AG04450 (cell line): ENCODE data around the gene COPS3. TPM values are rescaled to one million over a fixed set of nuclear protein-coding genes. Genes with fewer than 3 reads are reported as not detected.

Experiments
- CTCF ChIA-PET: fragments of 300-600, 350-600 bp; formaldehyde crosslinking; extraction: SDS; loops from one replicate; lab custom pipeline; 2022; ENCODE audit warnings: antibody characterized with exemption, inconsistent platforms; lab: Charles Lee
- POLR2A ChIA-PET: fragments of 350-600 bp; formaldehyde crosslinking; extraction: SDS; loops from one replicate; lab custom pipeline; 2021; ENCODE audit warnings: antibody characterized with exemption, inconsistent platforms; lab: Yijun Ruan, JAX
- DNase-seq: peaks from one replicate; pipeline ENCODE4 v3.0.0-alpha.2; 2011; ENCODE audit warnings: low read depth, low spot score
- H3K27ac ChIP-seq: one replicate; pipeline ENCODE4 v1.5.1; 2012; ENCODE audit warnings: low read depth, low read length, control low read depth
- H3K27me3 ChIP-seq: one replicate; pipeline ENCODE4 v1.6.0; 2012; ENCODE audit warnings: low read length; ENCODE audit not compliant: control insufficient read depth, insufficient read depth
- H3K4me3 ChIP-seq: 2 replicates; pipeline ENCODE4 v1.5.1; 2011; ENCODE audit warnings: mild to moderate bottlenecking, low read depth, low read length, control low read depth
- H3K9me3 ChIP-seq: 2 replicates; pipeline ENCODE4 v1.5.1; 2012; ENCODE audit warnings: low read length; ENCODE audit not compliant: control insufficient read depth, insufficient read depth
- polyA plus RNA-seq: library from polyadenylated mRNA; depleted of rRNA; stranded (reverse); fragments of >200 nt; gene quantifications from 2 replicates; pipeline ENCODE4 v1.2.3, GENCODE V29; 2011
- TF ChIP-seq, protein P1 (sequence below): IDR thresholded peaks from 2 replicates; pipeline ENCODE4 v1.5.1; 2011; ENCODE audit warnings: low read depth, low read length, control low read depth, inconsistent platforms

The COPS3 gene
- polyA plus RNA-seq, 1 experiment: 91.2 TPM

DNA sequence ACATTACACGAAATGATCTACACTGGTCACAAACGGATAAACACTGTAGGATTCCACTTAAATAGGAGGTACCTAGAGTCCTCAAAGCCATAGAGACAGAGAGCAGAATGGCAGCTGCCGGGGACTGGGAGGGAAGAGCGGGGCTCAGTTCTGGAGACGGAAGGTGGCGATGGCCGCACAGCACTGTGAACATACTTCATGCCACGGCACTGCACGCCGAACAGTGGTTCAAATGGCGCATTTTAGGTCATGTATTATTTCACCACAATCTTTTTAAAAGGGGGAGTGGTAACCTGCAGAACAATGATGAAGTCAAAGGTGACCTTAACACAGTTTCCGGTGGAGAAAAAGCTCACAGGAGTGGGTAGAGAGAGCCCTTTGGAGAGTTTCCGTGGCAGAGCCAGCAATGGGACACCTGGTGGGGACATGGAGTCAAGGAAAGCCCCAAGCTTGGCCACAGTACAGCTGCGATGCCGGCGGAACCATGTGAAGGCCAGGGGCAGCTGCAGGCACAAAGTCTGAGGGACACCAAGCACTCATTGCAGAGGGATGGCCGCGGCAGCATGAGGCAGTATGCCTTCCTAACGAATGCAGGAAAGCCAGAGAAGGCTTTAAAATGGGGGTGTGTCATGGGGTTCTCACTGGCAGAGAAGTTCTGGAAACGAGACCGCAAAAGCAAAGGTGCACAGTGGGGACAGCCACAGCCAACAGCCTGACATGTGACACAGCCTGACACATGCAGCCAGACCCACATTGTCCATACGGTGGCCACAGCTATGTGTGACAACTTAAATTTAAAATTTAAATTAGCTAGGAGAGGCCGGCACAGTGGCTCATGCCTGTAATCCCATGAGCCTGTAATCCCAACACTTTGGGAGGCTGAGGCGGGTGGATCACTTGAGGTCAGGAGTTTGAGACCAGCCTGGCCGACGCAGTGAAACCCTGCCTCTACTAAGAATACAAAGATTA lies 51.3 kb downstream of the COPS3 start:
- no peak for DNase-seq
- H3K9me3 ChIP-seq: no peaks in the 10 kb centered on the region
- CTCF ChIA-PET: interaction anchor here (0.7 kb wide), 1 partner anchor 109 kb away, joined by 5 read pairs; no protein-coding TSS in a partner anchor
- no peak overlapping the region for H3K27ac ChIP-seq
- H3K27me3 ChIP-seq: no peaks in the 10 kb centered on the region
- POLR2A ChIA-PET: no interaction called here
- H3K4me3 ChIP-seq: no peak overlapping the region
- TF ChIP-seq, protein P1, sequence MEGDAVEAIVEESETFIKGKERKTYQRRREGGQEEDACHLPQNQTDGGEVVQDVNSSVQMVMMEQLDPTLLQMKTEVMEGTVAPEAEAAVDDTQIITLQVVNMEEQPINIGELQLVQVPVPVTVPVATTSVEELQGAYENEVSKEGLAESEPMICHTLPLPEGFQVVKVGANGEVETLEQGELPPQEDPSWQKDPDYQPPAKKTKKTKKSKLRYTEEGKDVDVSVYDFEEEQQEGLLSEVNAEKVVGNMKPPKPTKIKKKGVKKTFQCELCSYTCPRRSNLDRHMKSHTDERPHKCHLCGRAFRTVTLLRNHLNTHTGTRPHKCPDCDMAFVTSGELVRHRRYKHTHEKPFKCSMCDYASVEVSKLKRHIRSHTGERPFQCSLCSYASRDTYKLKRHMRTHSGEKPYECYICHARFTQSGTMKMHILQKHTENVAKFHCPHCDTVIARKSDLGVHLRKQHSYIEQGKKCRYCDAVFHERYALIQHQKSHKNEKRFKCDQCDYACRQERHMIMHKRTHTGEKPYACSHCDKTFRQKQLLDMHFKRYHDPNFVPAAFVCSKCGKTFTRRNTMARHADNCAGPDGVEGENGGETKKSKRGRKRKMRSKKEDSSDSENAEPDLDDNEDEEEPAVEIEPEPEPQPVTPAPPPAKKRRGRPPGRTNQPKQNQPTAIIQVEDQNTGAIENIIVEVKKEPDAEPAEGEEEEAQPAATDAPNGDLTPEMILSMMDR: no peak

DNA sequence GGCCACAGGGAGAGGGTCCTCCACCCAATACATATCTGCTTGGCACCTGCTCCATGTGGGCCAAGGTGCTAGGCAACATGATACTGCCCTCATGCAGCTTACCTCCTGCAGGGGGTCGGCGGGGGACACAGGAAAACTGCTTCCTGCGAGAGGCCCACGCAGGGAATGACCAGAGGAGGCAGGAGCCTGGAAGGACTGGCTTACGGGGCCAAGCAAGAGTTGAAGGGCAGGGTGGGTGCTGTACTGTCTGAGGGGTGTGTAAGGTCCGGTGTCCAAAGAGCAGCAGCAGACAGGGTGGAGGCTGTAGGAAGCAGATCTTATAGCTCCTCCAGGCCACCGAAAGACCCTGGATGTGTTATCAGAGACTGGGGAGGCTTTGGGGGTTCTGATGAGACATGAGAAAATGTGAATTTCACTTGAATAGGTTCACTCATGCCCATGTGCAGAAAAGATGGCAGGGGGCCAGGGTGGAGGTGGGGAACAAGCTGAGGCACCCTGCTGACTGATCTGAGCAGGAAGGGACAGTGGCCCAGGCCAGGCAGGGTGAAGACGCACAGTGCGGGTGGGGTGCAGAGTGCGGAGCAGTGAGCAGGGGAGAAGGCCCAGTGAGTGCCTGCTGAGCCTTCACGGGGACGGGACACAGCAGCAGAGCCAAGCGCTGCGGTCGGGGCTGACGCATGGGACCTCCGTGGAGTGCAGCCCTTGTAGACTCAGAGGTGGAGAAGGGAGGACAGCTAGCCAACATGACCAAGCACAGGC lies 52.3 kb downstream of the COPS3 start:
- Histone ChIP-seq H3K27ac (no peak overlapping the region), H3K27me3 (no peaks in the 10 kb centered on the region), H3K4me3 (no peak overlapping the region), H3K9me3 (no peaks in the 10 kb centered on the region)
- ChIA-PET POLR2A (no interaction called here), CTCF (no interaction called here)
- no peak for DNase-seq
- TF ChIP-seq, protein P1: no peak

DNA sequence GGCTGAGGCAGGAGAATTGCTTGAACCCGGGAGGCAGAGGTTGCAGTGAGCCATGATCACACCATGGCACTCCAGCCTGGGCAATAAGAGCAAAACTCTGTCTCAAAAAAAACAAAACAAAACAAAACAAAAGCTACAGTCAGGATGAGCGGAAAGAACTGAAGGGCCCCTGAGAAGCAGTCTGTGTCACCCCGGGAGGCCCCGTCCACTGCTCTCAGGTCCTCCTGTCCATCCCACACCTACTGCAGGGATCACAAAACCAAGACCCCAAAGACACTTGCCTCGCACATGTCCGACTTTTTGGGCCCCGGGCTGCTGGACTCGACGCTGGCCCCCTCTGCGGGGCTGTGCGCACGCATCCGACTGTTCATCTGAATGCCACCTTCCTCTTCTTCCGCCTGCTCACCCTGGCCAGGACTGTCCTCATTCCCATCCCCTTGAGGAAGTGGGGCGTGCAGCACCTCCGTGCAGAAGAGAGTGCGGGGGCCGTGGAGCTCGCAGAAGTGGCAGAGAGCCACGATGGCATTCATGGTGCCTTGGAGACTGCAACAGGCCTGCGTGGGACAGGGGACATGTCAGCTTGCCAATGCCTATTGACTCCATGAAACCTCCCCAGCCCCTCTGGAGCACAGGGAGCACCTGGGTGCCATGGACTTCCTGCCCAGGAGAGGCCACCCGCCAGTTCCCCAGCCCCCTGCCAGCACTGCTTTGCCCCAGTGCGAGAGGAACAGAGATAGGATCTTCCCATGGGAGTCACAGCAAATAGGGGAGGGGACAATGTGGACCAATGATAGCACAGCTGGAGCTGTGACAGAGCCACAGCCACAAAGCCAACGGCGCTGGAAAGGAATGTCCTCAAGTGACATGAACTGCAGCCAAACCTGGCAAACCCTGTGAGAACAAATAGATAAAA lies 53.2 kb downstream of the COPS3 start:
- no peak for DNase-seq
- Histone ChIP-seq H3K27me3 (no peaks in the 10 kb centered on the region), H3K4me3 (no peak overlapping the region), H3K27ac (no peak overlapping the region), H3K9me3 (no peaks in the 10 kb centered on the region)
- CTCF ChIA-PET: no interaction called here
- POLR2A ChIA-PET: no interaction called here
- TF ChIP-seq, protein P1: no peak

DNA sequence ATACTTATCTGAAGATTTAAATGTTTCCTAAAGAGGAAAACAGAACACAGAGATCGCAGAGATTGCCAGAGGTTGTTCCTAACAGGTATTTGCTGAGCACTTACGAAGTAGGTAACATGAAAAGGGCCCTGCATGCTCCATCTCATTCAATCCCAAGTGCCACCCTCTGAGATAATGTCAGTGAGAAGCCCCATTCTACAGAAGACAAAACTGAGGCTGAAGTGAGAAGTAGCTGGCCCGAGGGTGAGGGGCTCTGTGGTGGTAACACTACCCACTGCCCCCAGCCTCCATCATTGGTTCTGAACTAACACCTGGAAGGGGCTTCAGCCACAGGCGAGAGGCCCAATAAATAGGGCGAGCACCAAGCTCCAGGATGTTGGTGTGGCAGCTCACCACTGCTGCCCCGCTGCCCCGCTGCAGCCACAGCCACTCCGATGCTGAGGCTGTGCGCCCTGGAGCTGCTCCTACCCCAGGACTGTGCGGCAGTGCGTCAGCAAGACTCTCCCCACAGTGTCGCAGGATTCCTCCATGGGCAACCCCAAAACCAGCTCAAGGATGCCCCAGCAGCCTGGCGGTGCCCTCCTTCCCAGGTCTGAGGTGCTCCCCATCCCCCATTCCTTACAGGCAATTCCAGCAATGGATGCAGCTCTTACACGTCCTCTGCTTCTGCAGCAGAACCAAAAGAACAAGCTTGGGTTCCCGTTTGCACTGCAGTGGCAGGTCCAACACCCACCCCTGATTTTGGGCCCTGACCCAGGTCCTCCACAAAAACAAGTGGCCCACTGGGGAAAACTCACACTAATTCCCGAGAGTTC lies 54.4 kb downstream of the COPS3 start:
- CTCF ChIA-PET: no interaction called here
- Histone ChIP-seq H3K9me3 (no peaks in the 10 kb centered on the region), H3K27me3 (no peaks in the 10 kb centered on the region), H3K4me3 (no peak overlapping the region), H3K27ac (no peak overlapping the region)
- no peak for DNase-seq
- TF ChIP-seq, protein P1: no peak
- POLR2A ChIA-PET: interaction anchor here (0.7 kb wide), 1 partner anchor 19 kb away, joined by 9 read pairs; no protein-coding TSS in a partner anchor
